SKM-1 (cell line): Measurements from ENCODE around the gene JADE2.
"Not testable (repeated sequence)": the region's sequence is repeated elsewhere in the genome, so short reads cannot be mapped to it uniquely, and the experiment has no call there.

Experiments used
- DNase-seq: peaks from one replicate; lab custom pipeline; 2025; ENCODE audit not compliant: unreplicated experiment; lab: John Stamatoyannopoulos, UW

Gene JADE2

DNA sequence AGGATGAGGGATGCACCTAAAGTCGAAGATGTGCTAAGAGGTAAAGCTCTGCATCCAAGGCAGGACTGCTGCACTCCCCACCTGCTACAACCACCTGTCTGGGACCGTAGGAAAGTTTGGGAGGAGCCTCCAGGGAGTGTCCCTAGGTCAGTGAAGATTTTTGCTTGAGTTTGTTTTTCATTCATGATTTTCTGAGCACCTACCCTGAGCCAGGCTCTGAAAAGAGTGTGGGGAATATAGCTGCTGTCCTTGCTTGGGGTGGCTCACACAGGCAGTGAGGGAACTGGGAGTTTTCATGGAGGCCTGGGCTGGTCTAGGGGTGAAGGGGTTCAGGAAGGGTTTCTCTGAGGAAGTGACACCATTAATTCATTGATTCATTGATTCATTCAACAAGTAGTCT is 58.3 kb downstream of the JADE2 start:
- DNase-seq: no peak

DNA sequence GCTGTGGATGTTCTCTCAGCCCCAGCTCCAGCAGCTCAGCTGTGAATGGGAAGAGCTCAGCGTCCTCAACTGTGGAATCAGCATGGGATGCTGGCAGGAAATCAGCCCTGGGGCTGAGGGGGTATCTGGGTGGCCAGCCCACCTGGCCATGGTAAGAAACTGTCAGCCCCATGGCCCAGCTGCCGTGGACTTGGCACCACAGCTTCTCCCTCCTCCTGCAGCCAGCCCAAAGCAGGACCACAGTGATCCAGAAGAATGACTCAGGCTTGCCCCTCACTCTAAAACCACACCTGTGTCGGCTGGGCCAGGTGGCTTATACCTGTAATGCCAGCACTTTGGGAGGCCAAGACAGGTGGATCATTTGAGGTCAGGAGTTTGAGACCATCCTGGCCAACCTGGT is 59.2 kb downstream of the JADE2 start:
- DNase-seq: no peak

DNA sequence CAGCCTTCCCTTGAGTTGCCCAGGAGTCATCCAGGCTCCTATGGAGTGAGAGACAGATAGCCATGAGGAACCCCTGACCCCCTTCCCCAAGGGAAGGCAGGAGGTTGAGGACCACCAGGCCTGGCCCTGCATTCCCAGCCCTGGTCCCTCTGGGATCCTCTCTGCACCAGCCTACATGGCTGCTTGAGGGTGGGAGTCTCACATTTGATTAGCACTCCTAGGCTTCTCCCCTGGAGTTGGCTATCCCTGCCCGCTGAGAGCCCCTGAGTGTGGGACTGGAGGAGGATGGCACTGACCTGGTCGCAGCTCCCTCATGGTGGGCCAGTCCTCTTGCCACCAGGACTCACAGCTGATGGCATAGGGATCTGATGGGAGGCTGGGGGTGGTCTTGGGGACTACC is 60.5 kb downstream of the JADE2 start:
- DNase-seq: no peak

GRCh38 chr5:134586866-134587524 is 61.5 kb downstream of the JADE2 start:
- peak; percentile 80 for DNase-seq

GRCh38 chr5:134590992-134591659 is 65.7 kb downstream of the JADE2 start:
- DNase-seq: no peak

- DNase-seq: no peak
These were observed 66.8 kb downstream of the JADE2 start for GRCh38 chr5:134592141-134592746.

GRCh38 chr5:134594336-134594735 is 68.9 kb downstream of the JADE2 start:
- no peak for DNase-seq

DNA sequence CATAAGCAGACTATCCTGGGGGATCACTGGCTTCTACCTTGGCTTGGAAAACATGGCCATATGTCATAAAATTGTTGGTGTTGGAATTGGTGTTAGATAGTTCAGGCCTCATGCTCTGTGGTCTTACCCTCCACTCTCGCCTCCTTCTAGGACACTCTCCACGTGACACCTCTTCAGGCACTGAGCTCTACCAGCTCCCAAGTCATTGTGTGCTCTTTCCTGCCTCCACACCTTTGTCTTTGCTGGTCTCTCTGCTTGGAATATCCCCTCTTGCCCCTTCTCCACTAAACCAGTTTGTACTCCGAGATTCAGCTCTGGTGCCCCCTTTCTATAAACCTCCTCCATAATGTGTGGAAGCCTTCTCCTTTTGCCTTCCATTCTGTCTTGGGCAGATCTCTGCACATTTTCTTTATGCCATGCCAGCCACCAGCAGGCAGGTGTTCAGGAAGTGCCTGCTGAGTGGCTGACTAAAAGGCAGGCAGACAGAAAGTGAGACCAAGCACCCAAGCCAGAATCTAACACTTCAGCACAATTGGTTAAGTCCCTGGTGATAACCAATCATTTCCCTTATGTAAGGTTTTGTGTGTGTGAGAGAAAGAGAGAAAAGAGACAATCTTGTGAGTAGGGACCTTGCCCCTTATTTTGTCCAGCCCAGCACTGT is 69.5 kb downstream of the JADE2 start:
- no peak for DNase-seq

GRCh38 chr5:134595458-134595838 is 70.0 kb downstream of the JADE2 start:
- DNase-seq: no peak

- not testable (repeated sequence) for DNase-seq
These were observed 74.3 kb downstream of the JADE2 start for GRCh38 chr5:134599820-134600219.

DNA sequence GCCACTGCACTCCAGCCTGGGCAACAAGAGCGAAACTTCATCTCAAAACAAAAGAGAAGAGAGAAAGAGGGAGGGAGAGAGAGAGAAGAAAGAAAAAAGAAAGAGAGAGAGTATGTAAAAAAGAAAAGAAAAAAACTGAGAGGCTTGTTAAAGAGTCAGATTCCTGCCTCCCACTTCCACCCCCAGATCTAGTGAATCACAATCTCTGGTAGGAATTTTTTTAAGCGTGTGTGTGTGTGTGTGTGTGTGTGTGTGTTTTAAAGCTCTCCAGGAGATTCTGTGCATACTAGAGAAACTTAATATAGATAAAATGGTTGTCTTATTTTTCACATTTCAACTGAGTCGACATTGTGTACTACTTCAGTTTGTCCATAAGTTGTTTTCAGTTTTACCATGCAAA is 75.1 kb downstream of the JADE2 start:
- no peak for DNase-seq

DNA sequence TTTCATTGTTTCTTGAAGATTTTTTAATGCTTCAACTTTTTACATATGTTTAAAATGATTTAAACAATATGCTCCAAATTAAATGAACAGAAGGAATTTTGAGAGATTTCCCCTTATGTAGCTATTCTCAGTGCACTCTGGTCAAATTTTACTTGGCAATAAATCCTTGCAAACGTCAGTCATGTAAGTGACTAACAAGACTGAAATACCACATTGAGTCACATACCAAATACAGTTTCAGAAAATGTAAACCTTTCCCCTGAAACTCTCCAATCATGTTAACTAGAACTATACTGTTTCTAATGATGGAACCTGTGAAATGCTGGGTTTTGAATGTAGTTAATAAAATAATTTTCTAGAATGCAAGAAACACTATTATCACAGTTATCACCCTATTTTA is 77.6 kb downstream of the JADE2 start:
- no peak for DNase-seq

- no peak for DNase-seq
These were observed 79.4 kb downstream of the JADE2 start for GRCh38 chr5:134604908-134605307.

GRCh38 chr5:134606726-134607125 is 81.3 kb downstream of the JADE2 start:
- DNase-seq: no peak

DNA sequence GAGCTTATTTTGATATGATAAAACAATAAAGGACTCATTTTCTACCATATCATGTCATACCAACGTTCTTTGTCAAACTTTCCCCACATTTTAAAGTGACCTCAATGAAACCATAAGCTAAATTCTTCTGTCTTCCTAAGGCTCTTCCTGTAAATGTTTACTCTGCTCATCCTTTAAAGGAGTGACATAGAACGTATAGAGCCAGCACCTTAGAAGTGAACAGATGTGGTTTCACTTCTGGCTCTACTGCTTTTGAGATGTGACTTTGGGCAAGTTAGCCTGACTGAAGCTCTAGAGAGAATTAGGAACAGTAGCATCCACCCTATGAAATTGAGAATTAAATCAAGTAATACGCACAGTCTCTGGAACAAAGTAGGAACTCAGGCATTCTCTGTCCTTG is 83.1 kb downstream of the JADE2 start:
- no peak for DNase-seq

DNA sequence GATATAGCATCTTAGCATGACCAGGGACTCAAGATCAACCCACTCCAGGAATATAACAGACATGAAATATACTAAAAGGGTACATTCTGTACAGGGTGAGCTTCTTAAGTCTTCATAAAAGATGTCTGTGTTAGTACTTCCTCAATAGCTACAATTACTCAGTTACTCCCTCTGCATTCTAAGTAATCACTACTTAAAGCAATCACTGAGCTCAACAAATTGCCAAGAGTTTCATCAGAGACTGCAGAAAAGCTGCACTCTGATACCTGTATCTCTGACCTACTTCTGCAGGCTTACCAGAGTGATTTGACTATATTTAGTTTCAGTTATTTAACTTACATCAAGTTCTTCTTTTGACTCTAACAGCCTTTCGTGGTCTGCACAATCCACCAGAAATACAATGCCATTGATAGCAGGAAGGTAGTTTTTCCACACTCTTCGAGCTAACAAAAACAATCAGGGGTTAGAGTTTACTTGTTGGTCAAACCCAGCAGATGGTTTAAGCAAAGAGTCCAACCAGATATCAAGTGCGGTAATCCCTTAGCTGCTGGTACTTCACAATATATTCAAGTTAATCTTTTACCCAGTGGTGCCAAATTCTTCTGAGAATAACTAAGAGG is 83.9 kb downstream of the JADE2 start:
- no peak for DNase-seq

GRCh38 chr5:134610725-134611124 is 85.3 kb downstream of the JADE2 start:
- no peak for DNase-seq

DNA sequence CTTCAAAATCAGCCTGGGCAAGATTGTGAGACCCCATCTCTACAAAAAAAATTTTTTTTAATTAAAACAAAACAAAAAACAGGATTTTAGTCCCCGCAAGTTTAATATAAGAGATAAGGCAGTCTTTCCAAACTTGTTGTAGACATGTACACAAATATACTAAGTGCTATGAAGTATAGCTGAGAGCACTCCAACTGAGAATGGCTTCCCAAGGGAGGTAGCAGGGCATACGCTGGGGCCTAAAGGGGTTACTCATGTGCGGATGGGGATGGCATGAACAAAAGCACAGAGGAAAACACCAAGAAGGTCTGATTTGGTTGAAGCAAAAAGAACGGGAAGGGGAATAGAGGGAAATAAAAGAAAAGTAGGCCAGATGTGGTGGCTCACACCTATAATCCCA is 86.0 kb downstream of the JADE2 start:
- DNase-seq: no peak

- DNase-seq: no peak
These were observed 89.1 kb downstream of the JADE2 start for GRCh38 chr5:134614450-134615085.

DNA sequence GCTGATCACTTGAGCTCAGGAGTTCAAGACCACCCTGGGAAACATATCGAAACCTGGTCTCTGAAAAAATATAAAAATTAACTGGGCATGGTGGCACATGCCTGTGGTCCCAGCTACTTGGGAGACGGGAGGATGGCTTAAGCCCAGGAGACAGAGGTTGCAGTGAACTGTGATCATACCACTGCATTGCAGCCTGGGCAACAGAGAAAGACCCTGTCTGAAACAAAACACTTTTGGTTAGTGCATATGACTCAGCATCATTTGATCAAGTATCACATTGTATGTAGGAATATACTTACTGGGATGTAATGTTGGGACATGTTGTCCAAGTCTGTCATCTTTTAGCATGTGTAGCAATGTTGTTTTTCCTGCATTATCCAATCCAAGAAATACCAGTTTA is 95.2 kb downstream of the JADE2 start:
- no peak for DNase-seq

DNA sequence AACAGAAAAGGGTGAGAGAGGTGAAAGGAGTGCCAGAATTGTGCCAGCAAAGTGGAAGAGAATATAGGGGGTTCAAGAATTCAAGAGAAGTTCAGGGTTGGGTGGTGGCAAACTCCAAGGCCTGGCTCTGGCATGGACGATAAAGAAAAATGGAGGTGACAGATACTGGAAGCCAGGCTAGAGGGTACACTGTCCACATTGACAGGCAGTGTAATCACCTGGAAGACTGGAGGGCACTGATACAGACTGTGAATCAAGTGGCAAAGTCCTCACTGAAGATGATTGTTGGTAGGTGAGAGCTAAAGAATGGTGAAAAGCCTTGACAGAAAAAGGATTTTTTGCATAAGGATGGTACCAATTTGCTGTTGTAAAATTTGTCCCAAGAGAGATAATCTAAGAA is 100.1 kb downstream of the JADE2 start:
- no peak for DNase-seq
